IPS-20b (cell line): Measurements from ENCODE around the gene HIPK4.

ENCODE experiments used
- H3K27ac ChIP-seq: one replicate; pipeline ENCODE4 v1.5.1; 2013; ENCODE audit warnings: low read length
- H3K27me3 ChIP-seq: 2 replicates; pipeline ENCODE4 v1.6.1; 2013; ENCODE audit warnings: mild to moderate bottlenecking, low read length, inconsistent platforms; ENCODE audit not compliant: insufficient read depth
- H3K36me3 ChIP-seq: 2 replicates; pipeline ENCODE4 v1.6.1; 2013; ENCODE audit warnings: low read depth, mild to moderate bottlenecking, inconsistent platforms, low read length, moderate library complexity; ENCODE audit not compliant: insufficient read depth
- H3K4me1 ChIP-seq: 2 replicates; pipeline ENCODE4 v1.6.1; 2013; ENCODE audit warnings: mild to moderate bottlenecking, control low read depth, inconsistent platforms, low read length, moderate library complexity; ENCODE audit not compliant: insufficient read depth
- H3K4me3 ChIP-seq: 2 replicates; pipeline ENCODE4 v1.5.1; 2013; ENCODE audit warnings: mild to moderate bottlenecking, low read length, inconsistent platforms
- H3K9ac ChIP-seq: 2 replicates; pipeline ENCODE4 v1.6.1; 2013; ENCODE audit warnings: low read depth, mild to moderate bottlenecking, inconsistent platforms, low read length, moderate library complexity
- H3K9me3 ChIP-seq: 2 replicates; pipeline ENCODE4 v1.6.1; 2013; ENCODE audit warnings: mild to moderate bottlenecking, low read depth, low read length, inconsistent platforms; ENCODE audit not compliant: insufficient read depth

HIPK4 gene

GRCh38 chr19:40398417-40399131, 8.6 kb upstream of the HIPK4 start:
- 0 out of 2 replicates have a peak, but pooled peaks cover 3% of the 10 kb centered on the region for H3K4me1 ChIP-seq
- no peak overlapping the region for H3K27ac ChIP-seq
- peaks cover 7% of the 10 kb centered on the region for H3K27me3 ChIP-seq
- H3K4me3 ChIP-seq, result peak overlapping the region; percentile 17; the same call in 1 of the 2 replicates
- no peaks in the 10 kb centered on the region for H3K9me3 ChIP-seq
- H3K9ac ChIP-seq, result no peak overlapping the region
- no peaks in the 10 kb centered on the region for H3K36me3 ChIP-seq

- Histone ChIP-seq H3K36me3 (no peaks in the 10 kb centered on the region), H3K9ac (no peak overlapping the region), H3K27me3 (peaks cover 7% of the 10 kb centered on the region)
Measured at GRCh38 chr19:40397568-40397906, 7.6 kb upstream of the HIPK4 start.

GRCh38 chr19:40396886-40397567, 7.0 kb upstream of the HIPK4 start:
- Histone ChIP-seq H3K36me3 (no peaks in the 10 kb centered on the region), H3K27me3 (peaks cover 7% of the 10 kb centered on the region), H3K4me3 (no peak overlapping the region), H3K4me1 (no peaks in the 10 kb centered on the region), H3K9me3 (no peaks in the 10 kb centered on the region), H3K9ac (no peak overlapping the region), H3K27ac (no peak overlapping the region)

More at GRCh38 chr19:40397568-40397906, 7.6 kb upstream of the HIPK4 start:
- Histone ChIP-seq H3K27ac (no peak overlapping the region), H3K4me3 (no peak overlapping the region), H3K9me3 (no peaks in the 10 kb centered on the region), H3K4me1 (no peaks in the 10 kb centered on the region)

GRCh38 chr19:40395956-40396355, 6.0 kb upstream of the HIPK4 start:
- no peaks in the 10 kb centered on the region for H3K9me3 ChIP-seq
- no peak overlapping the region for H3K27ac ChIP-seq
- peaks cover 7% of the 10 kb centered on the region for H3K27me3 ChIP-seq
- H3K36me3 ChIP-seq, result no peaks in the 10 kb centered on the region
- no peak overlapping the region for H3K4me3 ChIP-seq
- no peak overlapping the region; the same call in 1 of the 2 replicates for H3K9ac ChIP-seq
- H3K4me1 ChIP-seq, result no peaks in the 10 kb centered on the region

GRCh38 chr19:40394816-40395210, 4.8 kb upstream of the HIPK4 start:
- Histone ChIP-seq H3K9me3 (no peaks in the 10 kb centered on the region), H3K27me3 (peaks cover 7% of the 10 kb centered on the region), H3K27ac (no peak overlapping the region), H3K4me1 (no peaks in the 10 kb centered on the region), H3K4me3 (no peak overlapping the region), H3K36me3 (no peaks in the 10 kb centered on the region), H3K9ac (no peak overlapping the region)

GRCh38 chr19:40393894-40394815, 4.2 kb upstream of the HIPK4 start:
- Histone ChIP-seq H3K9me3 (no peaks in the 10 kb centered on the region), H3K27ac (no peak overlapping the region), H3K36me3 (no peaks in the 10 kb centered on the region), H3K9ac (no peak overlapping the region), H3K27me3 (peaks cover 7% of the 10 kb centered on the region), H3K4me3 (no peak overlapping the region), H3K4me1 (no peaks in the 10 kb centered on the region)

GRCh38 chr19:40392894-40393517, 3.0 kb upstream of the HIPK4 start:
- Histone ChIP-seq H3K4me1 (no peaks in the 10 kb centered on the region), H3K27me3 (peaks cover under 1% of the 10 kb centered on the region; the same call in 1 of the 2 replicates), H3K36me3 (no peaks in the 10 kb centered on the region), H3K9me3 (no peaks in the 10 kb centered on the region), H3K27ac (no peak overlapping the region), H3K9ac (no peak overlapping the region), H3K4me3 (no peak overlapping the region)

GRCh38 chr19:40392123-40392522, 2.1 kb upstream of the HIPK4 start:
- Histone ChIP-seq H3K9me3 (no peaks in the 10 kb centered on the region), H3K27ac (no peak overlapping the region)

GRCh38 chr19:40389404-40390083, 437 bp downstream of the HIPK4 start:
- Histone ChIP-seq H3K27ac (no peak overlapping the region), H3K9ac (no peak overlapping the region), H3K27me3 (no peaks in the 10 kb centered on the region), H3K36me3 (no peaks in the 10 kb centered on the region), H3K4me1 (no peaks in the 10 kb centered on the region), H3K4me3 (no peak overlapping the region), H3K9me3 (no peaks in the 10 kb centered on the region)

More at GRCh38 chr19:40392123-40392522, 2.1 kb upstream of the HIPK4 start:
- no peaks in the 10 kb centered on the region for H3K36me3 ChIP-seq
- H3K4me1 ChIP-seq, result no peaks in the 10 kb centered on the region
- no peak overlapping the region for H3K9ac ChIP-seq
- H3K27me3 ChIP-seq, result no peaks in the 10 kb centered on the region
- H3K4me3 ChIP-seq, result no peak overlapping the region

GRCh38 chr19:40388481-40388880, 1.5 kb downstream of the HIPK4 start:
- Histone ChIP-seq H3K4me3 (no peak overlapping the region), H3K27me3 (no peaks in the 10 kb centered on the region), H3K36me3 (no peaks in the 10 kb centered on the region), H3K9me3 (no peaks in the 10 kb centered on the region), H3K9ac (no peak overlapping the region), H3K4me1 (no peaks in the 10 kb centered on the region), H3K27ac (no peak overlapping the region)

GRCh38 chr19:40387155-40387554, 2.8 kb downstream of the HIPK4 start:
- Histone ChIP-seq H3K4me1 (no peaks in the 10 kb centered on the region), H3K4me3 (no peak overlapping the region), H3K9ac (no peak overlapping the region), H3K27ac (no peak overlapping the region), H3K36me3 (no peaks in the 10 kb centered on the region), H3K27me3 (no peaks in the 10 kb centered on the region), H3K9me3 (no peaks in the 10 kb centered on the region)
